HG02678 (cell line): ENCODE measurements around the gene KDM1A.
"Not testable (repeated sequence)": the region's sequence is repeated elsewhere in the genome, so short reads cannot be mapped to it uniquely, and the experiment has no call there.

Source experiments
- ATAC-seq: cut with Tn5 transposase; IDR thresholded peaks from one replicate; pipeline ENCODE4 v1.9.1; 2021; ENCODE audit warnings: mild to moderate bottlenecking, moderate library complexity; ENCODE audit not compliant: unreplicated experiment

KDM1A gene

DNA sequence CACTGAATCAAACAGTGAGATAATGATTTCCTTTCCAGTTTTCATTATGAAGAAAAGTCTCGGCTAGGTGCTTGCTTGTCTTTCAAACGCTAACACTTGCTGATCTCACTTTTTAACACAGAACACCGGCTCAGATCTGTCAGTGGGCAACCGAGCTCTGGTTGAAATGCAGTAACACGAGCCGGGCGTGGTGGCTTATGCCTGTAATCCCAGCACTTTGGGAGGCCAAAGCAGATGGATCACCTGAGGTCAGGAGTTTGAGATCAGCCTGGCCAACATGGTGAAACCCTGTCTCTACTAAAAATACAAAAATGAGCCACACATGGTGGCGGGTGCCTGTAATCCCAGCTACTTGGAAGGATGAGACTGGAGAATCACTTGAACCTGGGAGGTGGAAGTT is 9.2 kb upstream of the KDM1A start:
- ATAC-seq = not testable (repeated sequence)

DNA sequence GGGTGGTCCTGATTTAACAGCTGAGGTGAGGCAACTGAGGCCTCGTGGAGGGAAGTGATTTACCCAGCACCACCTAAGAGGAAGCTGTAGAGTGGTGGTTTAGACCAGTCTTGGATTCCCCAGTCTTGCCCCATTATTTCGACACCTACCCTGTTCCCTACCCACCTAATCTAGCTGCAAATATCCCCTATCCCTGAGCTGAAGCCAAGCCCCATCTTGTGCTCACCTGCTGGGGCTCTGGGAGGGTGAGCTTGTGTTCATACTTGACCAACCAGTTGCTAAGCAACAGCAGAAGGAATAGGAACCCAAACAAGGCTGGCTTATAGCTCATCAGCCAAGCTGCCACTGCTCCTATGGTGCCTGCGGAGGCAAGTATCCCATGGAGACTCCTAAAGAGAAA is 5.6 kb upstream of the KDM1A start:
- ATAC-seq = no peak

DNA sequence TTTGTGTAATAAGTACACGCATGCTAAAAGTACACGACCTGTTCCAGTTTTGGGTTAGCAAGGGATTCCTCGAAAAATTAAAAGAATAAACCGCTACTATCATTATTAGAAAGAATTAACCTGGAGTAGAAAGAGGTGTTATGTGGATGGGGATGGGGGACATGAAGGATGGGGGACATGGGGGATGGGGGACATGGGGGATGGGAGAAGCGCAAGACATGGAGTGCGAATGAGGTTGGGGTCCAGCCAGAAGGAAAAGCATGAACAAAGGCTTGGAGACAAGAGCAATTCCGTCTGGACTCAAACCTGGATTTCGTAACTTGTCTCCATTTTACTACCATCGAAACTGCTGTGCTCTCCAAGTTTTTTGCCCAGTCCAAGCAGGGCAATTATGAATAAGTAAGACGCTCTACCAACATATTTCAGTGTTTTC is 591 bp upstream of the KDM1A start:
- ATAC-seq = no peak

DNA sequence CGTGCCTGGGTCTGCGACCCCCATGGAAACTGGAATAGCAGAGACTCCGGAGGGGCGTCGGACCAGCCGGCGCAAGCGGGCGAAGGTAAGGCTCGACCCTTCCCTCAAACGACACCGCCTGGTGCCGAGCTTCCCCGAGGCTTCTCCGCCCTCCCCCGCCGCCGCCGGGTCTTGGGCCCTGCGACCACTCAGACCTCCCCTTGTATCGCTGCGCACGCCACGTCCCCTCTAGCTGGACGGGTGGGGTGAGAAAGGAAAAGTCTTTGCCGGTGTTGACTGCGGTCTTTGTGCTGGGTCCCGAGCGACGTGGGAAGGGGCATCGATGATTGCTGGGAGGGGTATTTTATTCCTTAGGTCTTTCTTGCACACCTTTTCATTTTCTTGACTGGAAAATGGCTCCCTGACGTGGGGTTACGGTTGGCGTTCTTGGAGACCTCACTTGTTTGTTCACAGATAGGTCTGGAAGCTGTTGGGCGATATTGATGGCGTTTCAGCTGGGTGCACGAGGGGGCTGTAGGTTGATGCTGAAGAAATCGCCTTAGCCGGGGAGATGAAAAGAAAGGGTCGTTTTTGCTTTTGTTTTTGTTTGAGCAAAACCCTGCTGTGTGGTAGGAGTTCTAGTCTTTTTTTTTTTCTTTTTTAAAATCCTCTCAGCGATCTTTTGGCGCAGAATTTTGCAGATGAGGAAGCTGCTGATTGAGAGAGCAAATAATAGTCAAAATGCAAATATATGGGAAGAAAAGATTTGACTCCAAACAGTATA is 776 bp downstream of the KDM1A start:
- ATAC-seq = peak; percentile 14

DNA sequence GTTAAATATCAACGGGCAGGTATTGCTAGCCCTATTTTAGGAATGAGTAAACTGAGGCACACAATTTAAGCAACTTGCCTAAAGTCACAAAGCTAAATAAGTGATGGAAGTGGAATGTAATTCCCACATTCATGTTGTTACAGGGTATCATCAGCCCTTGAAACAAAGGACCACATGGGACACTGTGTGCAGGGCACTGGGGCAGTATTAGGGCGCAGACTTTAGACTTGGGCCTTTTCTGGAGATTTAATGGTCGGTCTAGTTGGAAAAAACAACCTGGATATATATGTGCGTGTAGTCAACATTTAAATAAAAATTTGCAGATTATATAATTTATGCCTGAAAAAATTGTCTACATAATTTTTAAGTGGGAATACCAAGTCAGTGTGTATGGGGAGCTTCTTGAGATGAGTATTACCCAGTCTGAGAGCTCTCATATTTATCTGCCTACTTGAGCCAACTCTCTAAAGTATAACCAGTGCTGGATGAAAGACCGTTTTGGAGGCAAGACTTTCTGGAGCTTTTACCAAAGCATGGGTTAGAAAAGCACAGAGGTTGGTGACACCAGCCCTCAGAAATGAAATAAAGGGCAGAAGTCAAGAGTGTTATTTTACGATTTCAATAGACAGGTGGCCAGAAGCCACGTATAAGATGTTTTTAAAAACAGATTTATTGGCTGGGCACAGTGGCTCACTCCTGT is 1.6 kb downstream of the KDM1A start:
- no peak for ATAC-seq

DNA sequence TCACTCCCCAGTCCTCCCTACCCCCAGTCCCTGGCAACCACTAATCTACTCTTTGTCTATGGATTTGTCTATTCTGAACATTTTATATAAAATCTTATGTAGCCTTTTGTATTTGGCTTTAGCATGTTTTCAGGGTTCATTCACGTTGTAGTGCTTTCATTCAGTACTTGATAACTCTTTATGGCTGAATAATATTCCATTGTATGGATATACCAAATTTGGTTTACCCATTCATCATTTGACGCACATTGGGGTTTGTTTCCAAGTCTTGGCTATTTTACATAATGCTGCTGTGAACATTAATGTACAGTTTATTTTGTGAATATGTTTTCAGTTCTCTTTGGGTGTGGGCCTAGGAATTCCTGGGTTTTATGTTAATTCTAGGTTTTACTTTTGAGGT is 2.6 kb downstream of the KDM1A start:
- ATAC-seq = no peak

DNA sequence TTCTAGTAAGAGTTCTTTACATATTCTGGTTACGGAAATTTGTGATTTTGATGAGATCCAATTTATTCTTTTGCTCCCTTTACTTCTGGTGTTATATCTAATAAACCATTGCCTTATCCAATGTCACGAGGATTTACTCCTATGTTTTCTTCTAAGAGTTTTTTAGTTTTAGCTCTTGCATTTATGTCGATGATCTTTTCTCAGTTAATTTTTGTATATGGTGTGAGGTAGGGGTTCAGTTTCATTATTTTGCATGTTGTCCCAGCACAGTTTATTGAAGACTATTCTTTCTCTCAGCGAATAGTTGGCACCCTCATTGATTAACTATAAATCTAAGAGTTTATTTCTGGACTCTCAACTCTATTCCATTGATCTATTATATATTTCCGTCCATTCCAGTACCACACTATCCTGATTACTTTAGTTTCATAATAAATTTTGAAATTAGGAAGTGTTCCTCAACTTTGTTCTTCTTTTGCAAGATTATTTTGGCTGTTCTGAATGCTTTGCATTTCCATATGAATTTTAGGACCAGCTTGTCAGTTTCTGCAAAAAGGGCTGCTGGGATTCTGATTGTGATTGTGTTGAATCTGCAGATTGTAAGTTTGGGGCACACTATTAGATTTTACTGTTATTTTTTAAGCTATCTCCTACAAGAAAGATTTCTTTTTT is 4.0 kb downstream of the KDM1A start:
- ATAC-seq = no peak

DNA sequence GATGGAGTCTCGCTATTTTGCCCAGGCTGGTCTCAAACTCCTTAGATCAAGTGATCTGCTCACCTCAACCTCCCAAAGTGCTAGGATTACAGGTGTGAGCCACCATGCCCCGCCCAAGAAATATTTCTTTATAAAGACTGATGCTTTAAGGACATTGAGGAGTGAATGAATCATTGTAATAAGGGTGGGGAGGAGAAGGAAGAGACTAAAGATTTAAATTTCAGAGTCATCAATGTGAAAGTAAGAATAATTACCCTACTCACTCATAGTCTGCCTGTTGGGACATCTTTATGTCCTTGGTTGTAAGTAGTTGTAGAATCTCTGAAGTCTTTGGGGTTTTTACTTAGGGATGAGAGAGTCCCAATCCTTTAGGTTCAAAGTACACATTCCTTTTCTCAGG is 7.3 kb downstream of the KDM1A start:
- ATAC-seq = no peak

DNA sequence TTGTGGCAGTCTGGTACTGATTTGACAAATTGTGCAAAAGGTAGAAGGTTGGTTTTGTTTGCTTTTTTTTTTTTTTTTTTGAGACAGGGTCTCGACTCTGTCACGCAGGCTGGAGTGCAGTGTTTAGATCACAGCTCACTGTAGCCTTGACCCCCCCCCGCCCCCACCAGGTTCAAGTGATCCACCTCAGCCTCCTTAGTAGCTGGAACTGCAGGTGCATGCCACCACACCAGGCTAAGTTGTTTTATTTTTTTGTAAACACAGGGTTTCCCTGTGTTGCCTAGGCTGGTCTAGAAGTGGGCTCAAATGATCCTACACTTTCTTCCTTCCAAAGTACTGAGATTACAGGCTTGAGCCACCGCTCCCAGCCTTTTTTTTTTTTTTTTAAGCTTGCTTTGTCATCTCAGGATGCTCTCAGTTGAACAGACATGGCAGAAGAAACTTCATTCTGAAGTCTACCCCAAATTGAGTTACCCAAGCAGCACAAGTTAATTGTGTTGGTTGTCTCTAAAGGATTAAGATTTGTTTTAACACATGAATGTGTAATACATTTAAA is 8.2 kb downstream of the KDM1A start:
- ATAC-seq = no peak

DNA sequence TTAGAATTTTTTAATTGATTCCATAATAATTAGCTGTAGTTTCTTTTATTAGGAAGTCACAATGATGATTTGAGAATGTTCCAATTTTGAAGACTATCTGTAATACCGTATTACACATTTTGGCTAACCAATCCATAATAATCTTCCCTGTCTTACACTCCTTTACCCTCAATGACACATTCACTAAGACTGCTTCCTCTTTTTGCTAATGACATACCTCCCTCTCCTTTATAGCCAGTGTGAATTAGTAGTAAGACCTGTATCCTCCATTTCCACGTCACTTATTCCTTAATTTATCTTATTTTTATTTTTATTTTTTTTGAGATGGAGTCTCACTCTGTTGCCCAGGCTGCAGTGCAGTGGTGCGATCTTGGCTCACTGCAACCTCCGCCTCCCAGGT is 10.1 kb downstream of the KDM1A start:
- ATAC-seq = no peak

DNA sequence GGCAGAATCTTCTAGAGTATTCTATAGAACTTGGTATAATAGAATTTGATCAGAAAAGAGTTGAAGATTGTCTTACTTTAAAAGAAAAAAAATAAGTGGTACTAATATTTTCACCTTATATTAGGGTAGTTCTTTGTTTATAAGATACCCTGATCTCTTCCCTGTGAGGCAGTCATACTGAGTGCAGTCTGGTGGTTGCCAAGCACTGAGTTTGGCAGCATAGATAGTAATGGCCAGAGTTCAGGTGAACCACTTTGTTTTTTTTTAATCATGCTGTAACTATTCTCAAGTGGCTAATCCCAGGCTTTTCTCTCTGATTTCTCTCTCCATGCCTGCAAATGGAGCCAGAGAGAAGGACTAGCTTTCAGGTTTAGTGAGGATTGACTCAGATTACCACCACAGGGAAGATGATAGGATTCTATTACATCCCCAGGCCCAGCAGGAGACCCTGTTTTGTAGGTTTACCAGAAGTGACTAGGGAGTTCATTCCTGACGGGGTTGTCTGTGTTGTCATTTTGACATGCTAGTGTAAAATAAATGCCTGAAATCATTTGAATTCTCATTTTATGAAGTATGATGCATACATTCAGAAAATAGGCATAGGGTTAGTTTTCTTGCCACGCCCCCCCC is 16.7 kb downstream of the KDM1A start:
- no peak for ATAC-seq

DNA sequence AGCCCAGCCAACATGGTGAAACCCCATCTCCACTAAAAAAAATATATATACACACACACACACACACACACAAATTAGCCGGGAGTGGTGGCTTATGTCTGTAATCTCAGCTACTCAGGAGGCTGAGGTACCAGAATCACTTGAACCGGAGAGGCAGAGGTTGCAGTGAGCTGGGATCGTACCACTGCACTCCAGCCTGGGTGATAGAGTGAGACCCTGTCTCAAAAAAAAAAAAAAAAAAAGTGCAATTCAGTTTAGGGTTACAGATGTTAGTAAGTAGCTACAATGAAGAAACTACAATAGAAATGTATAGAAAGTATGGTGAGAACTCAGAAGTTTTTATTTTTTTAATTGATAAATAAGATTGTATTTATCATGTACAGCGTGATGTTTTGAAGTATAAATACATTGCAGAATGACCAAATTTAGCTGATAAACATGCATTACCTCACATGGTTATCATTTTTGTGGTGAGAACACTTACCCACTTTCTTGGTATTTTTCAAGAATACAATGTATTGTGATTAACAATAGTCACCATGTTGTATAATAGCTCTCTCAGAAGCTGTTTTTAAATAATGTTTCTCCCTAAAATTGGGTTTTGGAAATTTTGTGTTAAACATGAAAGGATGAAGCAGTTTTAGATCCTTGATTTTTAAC is 17.9 kb downstream of the KDM1A start:
- ATAC-seq = no peak

DNA sequence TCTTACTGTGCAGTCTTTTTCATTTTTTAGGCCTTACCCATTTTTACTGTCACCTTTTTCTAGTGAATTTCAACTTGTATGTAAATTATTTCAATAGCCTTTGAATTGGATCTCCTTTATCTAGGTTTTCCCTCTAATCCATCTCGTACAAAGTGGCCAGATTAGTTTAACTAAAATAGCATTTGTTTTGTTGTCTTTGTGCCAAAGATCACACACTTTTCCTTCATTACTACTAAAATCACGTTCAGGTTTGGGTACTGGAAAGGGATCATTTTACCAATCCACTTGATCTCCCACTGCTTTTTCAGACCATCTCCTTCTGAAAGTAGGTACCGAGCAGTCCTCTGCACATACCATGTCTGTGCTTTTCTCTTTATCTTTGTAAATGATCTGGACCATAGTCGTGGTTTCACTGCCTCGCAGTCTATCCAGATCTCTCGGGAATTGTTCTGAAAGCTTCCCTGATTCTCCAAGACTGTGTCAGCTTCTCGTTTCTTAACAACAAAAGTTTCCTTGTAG is 20.1 kb downstream of the KDM1A start:
- ATAC-seq = no peak

DNA sequence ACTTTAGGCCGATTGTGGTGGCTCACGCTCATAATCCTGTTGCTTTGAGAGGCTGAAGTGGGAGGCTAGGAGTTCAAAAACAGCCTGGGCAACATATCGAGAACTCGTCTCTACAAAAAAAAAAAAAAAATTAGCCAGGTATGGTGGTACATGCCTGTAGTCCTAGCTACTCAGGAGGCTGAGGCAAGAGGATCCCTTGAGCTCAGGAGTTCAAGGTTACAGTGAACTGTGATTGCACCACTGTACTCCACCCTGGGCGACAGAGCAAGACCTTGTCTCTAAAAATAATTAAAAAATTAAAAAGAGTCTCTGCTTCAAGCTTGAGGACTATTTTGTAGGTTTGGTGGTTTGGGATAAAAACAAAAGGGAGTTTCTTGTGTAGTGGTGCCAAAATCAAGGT is 21.2 kb downstream of the KDM1A start:
- no peak for ATAC-seq

DNA sequence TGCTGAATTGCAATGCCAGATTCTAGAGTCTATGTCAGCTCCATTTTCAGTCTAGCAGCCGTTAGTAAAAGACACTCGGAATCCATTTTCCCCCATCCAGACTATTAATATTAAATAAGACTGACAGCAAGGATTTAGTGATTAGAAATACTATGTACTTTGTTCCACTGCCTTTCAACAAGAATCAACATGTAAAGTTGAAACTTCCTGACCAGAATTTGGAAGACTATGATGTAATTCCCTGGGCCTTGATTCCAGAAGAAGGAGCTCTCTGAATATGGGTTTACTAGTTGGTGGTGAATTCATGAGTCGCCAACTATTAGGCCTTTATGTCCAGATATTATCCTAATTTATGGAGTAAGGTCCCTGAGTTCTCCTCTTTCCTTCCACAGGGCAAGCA is 24.8 kb downstream of the KDM1A start:
- ATAC-seq = no peak

DNA sequence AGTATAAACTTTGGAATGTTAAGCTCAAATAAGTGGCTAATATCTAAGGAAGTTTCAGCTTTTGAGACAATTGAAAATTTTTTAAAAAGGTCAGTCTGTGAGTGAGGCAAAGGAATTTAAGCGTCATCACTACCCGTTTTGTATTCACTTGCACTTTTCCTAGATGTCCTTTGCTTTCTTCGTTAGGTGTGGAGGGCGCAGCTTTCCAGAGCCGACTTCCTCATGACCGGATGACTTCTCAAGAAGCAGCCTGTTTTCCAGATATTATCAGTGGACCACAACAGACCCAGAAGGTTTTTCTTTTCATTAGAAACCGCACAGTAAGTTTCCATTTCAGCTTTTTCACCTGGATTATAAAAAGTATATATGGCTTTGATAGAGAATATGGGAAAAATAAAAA is 30.9 kb downstream of the KDM1A start:
- no peak for ATAC-seq

DNA sequence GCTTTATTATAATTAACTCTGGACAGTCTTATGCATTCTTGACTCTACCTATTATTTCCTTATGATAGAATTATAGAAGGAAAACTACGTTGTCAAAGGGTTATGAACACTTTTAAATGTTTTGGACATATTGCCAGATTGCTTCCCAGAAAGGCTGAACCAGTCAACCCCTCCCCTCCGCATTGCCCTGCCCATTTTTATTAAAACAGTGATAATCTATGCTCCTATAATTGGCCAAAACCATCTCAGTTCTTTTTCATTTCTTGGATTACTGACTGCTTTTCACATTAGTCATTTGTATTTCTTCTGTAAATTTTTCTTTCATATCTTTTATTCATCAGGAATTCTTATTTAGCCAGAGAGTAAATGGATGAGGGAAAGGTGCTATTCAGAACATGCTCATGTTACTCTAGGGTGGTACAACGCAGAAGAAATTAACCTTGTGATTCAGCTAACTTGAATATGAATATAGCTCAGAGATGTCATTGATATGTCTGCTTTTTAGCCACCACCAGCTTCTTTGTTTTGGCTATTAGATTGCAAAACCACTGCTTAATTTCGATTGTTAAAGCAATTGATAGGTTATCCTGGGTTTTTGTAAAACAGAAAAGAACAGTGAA is 32.1 kb downstream of the KDM1A start:
- ATAC-seq = no peak

DNA sequence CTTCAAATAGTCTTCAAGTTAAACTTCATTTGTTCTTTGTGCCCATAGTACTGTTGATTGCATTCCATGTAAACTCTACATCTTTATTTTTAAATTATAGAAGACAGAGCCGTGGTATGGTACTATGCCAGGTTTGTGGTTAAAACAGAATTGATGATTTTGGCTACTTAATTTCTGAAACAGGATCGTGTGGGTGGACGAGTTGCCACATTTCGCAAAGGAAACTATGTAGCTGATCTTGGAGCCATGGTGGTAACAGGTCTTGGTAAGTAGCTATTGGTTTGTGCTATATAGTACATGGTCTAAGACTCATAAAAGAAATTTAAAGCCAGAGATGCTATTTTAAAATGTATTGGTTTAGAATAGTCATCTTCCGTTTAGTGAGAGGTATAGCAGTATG is 38.0 kb downstream of the KDM1A start:
- no peak for ATAC-seq

DNA sequence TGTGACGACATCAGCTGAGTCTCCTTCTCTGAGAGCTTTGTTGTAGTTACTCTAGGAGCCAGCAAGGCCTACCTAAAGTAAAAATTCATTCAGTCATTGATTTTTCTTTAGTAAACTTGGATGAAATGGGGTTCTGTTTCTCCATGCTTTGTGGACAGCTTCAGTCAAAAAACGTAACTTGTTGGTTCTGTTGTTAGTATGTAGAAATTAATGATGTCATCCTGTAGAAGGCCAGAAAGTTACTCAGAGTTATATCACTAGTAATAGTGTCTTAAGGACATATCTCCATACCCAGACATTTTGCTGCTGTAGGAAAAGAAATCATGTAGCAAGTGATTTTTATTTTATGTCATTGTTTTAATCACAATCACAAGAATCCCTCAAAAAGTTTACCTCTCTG is 43.0 kb downstream of the KDM1A start:
- ATAC-seq = no peak

DNA sequence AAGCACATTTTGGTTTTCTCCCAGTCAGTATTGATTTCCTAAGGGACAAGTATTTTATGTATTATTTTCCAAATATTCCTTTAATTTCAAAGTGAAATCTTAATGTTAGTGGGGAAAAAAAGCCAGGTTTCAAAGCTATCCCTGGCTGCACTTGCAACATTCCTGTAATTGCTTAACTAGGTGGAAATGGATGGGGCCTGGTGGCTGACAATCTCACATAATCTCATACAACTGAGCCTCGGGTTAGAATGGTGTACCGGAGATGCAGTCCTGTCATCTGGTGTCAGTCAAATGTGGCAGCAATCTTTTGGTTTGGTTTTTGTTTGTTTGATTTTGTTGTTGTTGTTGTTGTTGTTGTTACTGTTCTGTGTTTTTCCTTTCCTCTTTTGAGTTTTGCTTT is 46.1 kb downstream of the KDM1A start:
- no peak for ATAC-seq
